HG03064 (cell line): ENCODE data around the gene TPX2.

Experiments
- ATAC-seq: cut with Tn5 transposase; IDR thresholded peaks from one replicate; pipeline ENCODE4 v1.9.1; 2021; ENCODE audit warnings: low read depth; ENCODE audit not compliant: unreplicated experiment

The TPX2 gene, protein sequence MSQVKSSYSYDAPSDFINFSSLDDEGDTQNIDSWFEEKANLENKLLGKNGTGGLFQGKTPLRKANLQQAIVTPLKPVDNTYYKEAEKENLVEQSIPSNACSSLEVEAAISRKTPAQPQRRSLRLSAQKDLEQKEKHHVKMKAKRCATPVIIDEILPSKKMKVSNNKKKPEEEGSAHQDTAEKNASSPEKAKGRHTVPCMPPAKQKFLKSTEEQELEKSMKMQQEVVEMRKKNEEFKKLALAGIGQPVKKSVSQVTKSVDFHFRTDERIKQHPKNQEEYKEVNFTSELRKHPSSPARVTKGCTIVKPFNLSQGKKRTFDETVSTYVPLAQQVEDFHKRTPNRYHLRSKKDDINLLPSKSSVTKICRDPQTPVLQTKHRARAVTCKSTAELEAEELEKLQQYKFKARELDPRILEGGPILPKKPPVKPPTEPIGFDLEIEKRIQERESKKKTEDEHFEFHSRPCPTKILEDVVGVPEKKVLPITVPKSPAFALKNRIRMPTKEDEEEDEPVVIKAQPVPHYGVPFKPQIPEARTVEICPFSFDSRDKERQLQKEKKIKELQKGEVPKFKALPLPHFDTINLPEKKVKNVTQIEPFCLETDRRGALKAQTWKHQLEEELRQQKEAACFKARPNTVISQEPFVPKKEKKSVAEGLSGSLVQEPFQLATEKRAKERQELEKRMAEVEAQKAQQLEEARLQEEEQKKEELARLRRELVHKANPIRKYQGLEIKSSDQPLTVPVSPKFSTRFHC

DNA sequence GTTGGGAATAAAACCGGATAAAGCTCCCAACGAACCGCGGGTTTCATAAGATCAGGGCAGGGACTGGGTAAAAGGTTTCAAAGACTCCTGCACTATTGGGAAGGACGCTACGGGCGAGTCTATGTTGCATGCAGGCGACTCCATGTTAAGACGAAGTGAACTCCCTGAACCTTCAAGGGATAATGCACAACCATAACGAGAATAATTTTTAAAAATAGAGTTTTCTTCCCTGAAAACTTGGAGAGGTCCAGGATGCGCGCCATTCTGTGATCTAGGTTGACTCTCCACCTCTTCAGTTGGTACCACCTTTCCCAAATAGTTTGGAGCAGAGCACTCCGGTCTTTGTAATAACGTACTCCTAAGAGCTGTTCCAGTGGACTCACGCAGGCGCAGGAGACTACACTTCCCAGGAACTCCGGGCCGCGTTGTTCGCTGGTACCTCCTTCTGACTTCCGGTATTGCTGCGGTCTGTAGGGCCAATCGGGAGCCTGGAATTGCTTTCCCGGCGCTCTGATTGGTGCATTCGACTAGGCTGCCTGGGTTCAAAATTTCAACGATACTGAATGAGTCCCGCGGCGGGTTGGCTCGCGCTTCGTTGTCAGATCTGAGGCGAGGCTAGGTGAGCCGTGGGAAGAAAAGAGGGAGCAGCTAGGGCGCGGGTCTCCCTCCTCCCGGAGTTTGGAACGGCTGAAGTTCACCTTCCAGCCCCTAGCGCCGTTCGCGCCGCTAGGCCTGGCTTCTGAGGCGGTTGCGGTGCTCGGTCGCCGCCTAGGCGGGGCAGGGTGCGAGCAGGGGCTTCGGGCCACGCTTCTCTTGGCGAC lies at the start of gene TPX2:
Gene TPX2, plus strand, starts transcription at position 562 of the 821 bp plus-strand sequence. CDS start 18,187 bp downstream, outside the sequence.
- peak; percentile 94 for ATAC-seq

DNA sequence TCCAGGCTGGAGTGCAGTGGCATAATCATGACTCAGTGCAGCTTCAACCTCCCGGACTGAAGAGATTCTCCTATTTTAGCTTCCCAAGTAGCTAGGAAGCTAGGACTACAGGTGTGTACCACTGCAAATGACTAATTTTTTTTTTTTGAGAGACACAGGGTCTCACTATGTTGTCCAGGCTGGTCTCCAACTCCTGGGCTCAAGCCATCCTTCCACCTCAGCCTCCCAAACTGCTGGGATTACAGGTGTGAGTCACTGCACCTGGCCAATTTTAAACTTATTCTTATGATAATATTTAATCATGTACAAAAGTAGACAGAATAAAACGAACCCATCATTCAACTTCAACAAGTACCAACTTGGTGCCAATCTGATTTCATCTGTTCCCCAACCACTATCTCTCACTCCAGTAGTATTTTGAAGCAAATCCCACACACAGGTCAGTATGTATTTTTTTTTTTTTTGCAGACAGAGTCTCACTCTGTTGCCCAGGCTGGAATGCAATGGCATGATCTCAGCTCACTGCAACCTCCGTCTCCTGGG lies 48.9 kb upstream of the TPX2 start:
- ATAC-seq: no peak

DNA sequence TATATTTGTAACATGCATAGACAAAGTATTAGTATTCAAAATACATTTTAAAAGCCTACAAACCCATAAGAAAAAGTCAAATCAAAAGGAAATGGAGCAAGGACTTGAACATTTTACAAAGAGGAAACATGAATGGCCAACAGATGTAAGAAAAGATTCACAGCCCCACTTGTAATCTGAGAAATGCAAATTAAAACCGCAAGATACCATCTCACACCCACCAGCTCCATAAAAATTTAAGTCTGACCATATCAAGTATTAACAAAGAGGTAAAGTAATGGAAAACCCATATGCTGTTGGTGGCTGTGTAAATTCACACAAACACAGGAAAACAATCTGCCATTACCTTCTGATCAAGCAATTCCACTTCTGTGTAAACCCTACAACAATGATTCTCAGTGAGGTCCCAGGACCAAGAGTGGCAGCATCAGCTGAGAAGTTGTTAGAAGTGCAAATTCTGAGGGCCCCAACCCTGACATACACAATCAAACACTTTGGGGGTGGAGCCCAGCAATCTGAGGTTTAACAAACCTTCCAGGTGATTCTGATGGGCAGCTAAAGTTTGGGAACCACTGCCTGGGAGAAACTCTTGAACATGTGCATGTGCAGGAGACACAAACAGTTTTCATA lies 47.3 kb upstream of the TPX2 start:
- peak; percentile 60 for ATAC-seq

DNA sequence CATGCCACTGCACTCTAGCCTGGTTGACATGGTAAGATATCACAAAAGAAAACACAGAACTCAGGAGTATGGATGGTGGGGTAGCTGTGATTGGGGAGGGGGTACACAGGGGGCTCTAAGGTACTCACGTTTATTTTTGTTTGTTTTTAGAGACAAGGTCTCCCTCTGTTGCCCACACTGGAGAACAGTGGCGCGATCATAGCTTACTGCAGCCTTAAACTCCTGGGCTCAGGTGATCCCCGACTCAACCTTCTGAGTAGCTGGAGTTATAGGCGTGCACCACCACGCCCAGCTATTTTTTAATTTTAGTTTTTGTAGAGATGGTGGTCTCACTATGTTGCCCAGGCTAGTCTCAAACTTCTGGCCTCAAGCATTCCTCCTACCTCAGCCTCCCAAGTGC lies 45.7 kb upstream of the TPX2 start:
- ATAC-seq: no peak

DNA sequence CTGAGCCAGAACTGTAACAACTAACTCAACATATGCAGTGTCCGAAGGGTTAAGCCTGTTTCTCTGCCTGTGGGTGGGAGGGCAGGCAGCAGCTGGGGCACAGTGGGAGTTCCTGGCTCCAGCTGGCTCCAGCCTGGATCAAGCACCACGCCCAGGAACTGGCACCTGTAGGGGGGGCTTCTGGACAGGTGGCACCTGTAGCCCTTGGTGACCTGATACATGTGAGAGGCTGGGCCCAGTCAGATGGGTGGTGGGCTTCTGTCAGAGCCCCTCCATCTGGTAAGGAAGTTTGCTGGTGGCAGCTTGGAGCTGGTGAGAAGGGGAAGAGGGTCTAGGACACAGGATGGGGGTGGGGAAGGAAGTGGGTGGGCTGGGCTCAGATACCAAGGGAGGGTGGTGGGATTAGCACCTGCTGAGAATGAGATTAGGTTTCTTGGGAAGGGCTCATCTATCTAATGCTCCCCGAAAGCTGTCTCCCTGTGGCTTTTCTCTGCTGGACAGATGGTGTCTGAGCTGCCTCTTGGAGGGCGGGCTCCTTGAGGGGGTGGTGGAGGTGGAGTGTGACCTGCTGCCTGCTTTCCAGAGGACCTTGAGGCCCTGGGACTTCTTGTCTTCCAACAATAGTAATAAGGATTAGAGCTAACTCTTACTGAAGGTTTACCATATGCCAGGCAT lies 45.0 kb upstream of the TPX2 start:
- no peak for ATAC-seq

DNA sequence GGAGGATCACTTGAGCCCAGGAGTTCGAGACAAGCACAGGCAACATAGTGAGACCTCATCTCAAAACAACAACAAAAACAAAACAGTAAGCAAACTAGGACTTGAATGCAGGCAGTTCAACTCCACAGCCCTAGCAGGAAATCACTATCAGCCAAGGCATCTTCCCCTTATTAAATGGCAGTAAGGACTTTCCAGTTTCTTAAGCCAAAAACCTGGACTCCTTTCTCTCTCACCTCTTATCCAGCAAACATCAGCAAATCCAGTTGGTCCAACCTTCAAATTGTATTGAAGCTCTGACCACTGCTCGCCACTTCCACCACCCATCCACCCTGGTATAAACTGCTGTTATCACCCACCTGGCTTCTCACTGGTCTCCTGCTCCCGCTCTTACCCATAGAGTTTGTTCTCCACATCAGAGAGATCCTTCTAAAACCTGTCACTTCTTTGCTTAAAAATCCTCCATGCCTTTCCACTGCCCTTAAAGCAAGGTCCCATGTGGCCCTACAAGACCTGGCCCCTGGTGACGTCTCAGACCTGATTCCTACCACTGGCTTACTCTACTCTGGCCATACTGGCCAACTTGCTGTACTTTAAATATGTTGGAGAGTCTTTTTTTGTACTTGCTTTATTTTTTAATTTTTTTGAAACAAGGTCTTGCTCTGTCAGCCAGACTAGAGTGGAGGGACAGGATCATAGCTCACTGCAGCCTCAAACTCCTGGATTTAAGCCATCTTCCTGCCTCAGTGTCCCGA lies 44.1 kb upstream of the TPX2 start:
- no peak for ATAC-seq

DNA sequence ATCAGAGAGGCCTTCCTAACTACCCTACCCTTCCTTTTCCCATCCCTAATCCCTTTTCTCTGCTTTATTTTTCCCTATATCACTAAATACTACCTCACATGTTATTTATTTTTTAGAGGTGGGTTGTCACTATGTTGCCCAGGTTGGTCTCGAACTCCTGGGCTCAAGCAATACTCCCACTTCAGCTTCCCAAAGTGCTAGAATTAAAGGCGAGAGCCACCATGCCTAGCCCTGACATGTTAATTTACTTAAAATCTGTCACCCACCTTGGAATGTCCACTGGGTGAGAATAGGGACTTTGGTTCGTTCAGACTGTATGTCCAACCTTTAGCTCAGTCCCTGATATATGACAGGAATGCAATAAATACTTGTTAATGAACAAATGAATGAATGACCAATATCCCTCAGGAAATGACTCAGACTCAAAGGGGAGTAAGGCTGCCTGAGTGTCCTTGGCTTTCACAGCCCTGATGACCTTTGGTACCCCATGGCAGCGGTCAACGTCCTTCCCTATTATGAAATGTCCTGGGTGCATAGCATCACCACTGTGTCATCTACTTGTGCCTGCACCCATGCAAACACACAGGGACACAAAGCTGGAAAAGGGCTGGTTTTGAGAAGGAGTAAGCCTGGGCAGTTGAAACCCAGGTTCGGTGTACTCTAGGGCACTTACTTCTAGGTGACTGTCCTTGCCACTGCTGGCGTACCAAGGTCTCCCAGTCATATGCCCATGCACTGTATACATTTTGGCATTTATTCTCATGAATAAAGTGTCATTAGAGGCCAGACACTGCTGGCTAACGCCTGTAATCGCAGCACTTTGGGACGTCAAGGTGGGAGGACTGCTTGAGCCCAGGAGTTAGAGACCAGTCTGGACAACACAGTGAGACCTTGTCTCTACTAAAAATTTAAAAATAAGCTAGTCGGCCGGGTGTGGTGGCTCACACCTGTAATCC lies 43.0 kb upstream of the TPX2 start:
- ATAC-seq: no peak

DNA sequence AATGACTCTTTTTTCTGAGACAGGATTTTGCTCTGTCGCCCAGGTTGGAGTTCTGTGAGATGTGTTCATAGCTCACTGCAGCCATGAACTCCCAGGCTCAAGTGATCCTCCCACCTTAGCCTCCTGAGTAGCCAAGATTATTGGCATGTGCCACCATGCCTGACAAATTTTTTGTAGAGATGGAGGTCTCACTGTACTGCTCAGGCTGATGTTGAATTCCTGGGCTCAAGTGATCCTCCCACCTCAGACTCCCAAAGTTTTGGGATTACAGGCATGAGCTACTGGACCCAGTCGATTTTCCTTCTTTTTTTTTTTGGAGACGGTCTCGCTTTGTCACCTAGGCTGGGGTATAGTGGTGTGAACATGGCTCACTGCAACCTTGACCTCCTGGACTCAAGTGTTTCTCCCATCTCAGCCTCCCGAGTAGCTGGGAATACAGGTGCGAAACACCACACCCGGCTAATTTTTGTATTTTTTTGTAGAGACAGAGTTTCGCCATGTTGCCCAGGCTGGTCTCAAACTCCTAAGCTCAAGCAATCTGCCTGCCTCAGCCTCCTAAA lies 40.8 kb upstream of the TPX2 start:
- ATAC-seq: no peak

DNA sequence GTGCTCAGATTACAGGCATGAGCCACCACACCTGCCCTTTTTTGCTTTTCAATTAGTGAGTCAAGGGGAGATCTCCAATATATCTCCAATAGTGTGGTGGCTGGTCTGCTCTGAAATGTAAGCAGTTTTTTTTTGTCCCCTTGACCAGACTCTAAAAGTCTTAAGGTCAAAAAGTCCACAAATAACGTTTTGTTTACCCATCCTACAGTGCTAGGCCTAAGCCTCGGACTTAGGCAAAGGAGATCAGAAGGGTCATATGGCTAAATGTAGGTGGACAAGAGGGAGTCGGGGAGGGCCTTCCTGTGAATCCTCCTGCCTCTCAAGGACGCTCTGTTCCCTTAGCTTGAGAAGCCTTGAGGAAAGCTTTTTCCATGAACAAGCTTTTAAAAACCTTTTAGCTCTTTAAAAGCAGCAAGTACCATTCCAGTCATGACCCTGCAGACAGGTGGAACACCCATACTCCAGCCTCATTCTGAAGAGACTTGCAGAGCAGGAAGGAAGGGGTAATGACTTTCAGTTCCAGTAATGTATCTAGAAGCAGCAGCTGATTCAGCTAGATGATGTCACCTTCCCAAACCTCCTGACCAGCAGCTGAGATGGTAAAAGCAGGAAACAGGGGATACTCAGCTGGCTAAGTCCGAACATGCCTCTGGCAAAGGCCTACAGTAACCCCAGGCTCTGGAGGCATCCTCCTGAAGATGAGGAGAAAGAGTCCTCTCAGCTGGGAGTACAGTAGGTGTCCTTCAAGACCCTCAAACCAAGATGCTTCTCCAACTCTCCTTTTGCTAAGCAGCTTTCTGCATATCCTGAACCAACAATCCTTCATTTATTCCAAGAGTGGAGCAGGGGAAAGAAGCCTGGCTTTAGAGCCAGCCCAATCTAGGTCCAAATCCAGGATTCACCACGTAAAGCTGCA lies 40.0 kb upstream of the TPX2 start:
- peak; percentile 97 for ATAC-seq

DNA sequence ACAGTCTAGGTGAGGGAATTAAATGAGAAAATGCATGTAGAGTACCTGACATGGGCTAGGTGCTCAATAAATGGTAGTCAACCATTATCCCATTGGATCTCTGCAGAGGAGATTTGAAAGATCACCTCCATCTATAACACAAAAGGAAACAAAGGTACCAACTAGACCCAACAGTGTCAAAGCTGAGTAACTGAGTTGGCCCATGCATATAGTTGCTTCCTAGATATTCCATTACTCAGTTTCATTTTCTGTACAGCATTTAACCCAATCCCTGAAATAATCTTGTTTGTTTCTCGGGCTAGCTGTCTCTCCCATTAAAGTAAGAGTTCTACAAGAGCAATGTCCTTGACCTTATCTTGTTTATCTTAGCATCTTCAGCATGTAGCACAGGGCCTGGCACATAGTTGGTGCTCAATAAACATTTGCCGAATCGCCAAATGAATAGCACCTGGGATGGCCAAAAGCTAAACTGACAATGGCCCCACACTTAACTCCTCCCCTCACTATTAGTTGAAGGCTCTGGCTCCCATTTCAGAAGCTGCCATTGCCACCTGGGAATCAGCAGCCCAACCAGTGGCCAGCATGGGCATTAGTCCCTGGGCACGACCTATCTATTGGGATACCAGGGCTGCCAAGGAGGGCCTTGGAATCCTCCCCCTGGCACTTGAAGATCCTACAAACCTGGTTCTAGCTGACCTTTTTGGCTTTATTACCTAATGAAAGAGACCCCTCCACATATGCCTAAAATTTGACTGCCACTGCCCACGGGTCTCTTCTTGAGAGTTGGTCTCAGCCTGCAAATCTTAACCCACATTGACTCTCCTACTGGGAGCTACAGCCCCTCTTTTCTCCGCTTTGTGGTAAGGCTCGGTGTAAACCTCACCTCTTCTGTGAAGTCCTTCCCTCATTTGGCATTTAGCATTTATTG lies 39.0 kb upstream of the TPX2 start:
- ATAC-seq: no peak

DNA sequence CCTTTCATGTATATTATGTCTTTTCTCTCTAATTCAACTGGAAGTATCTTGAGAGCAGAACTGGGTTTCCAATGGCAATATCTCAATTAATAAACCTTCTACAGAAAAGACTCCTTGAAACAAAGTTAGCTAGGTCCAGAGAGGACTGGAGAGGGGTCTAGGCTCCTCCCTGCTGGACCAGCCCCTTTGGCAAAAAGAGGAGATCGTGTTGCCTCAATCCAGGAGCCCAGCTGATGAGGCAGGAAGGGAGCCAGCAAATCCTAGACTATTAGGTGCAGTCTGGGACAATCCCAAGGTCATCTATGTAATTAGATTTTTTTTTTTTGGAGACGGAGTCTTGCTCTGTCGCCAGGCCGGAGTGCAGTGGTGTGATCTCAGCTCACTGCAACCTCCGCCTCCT lies 38.3 kb upstream of the TPX2 start:
- ATAC-seq: no peak

DNA sequence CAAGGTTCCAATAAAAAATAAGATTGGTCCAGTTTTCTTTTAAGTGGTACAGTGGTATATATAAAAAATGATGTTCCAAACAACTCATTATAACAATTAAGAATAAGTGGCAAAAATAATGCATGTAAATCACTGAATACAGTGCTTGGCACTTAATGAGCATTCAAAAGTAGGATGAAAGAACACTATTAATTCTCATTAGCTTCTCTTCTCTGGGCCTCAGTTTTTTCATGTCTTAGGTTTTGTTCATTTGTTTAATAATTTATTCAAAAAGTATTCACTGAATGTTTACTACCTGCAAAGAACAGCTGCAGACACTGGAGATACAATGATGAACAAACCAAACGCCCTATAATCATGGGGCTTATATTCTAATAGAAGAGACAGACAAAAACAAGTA lies 37.5 kb upstream of the TPX2 start:
- no peak for ATAC-seq

DNA sequence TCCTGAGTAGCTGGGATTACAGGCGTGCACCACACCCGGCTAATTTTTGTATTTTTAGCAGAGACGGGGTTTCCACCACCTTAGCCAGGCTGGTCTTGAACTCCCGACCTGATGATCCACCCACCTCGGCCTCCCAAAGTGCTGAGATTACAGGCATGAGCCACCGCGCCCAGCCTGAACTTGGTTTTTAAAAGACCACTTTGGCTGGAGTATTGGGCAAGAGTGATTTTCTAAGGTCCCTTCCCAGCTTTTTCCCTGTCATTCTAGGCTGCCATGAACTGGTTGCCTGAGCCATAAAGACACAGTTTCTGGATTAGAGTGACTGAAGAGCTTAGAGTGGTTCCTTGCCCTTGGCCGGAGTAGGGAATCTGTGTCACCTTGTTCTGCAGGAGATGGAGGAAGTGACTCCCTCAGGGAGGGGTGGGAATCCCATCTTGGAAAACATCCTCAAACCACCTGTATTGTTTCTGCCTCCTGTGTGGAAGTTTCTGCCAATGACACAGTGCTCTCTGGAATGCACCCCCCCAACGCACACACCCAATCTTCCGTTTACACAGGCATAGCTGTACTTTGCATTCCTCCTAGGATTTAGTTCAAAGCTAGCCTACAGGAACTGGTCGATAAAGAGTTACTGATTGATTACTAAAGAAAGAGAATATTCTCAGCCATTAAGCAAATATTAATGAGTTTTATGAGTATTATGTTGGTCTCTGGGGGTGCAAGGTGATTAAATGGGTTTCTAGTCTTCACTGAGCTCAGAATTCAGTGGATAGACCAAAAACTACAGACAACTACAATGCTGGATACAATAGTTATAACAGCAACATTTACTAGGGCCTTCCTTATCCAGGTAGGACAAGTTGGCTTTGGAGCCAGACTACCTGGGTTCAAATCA lies 34.6 kb upstream of the TPX2 start:
- no peak for ATAC-seq

DNA sequence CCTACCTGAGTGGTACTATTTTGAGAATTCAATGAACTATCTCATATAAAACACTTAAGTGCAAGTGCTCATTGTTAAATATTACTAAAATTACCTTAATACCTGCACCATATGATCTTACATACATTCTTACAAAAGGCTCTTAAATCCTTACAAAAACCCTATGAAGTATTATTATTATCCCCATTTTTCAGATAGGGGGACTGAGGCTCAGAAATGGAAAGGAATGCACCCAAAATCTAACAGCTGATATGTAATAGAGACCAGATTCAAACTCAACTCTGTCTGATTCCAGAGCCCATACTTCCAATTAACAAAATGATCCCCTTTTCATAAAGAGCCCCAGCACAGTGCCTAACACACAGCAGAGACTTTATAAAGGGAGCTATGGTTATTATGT lies 33.9 kb upstream of the TPX2 start:
- ATAC-seq: no peak
